Pancreas (tissue), 10 donors: Measurements from ENCODE around the gene CACUL1. TPM values are rescaled to one million over a fixed set of nuclear protein-coding genes. Genes with fewer than 3 reads are reported as not detected.

Experiments
- ATAC-seq, 4 donors: fragments of 200-7000 bp; cut with Tn5 transposase; one replicate each; pipeline versions ENCODE4 v1.8.0 to v1.9.1; 2020; ENCODE audit warnings: mild to moderate bottlenecking in 4 of 4, moderate library complexity in 4 of 4
- DNase-seq, 6 donors: peaks; one replicate each; pipeline ENCODE4 v3.0.0-alpha.2; 2020
- FAIRE-seq: peaks from 2 replicates; lab custom pipeline; 2012; peaks lifted over from hg19 to GRCh38; lab: Jason Lieb, UNC
- H3K27ac ChIP-seq, 4 donors: fragments of 200-600 bp; sonication (generic); 1 replicate in 3 of 4; 2 replicates in 1 of 4; pipeline versions ENCODE4 v1.5.0 to v1.8.0; 2020
- H3K27me3 ChIP-seq, 4 donors: fragments of 200-600 bp; one replicate each; pipeline ENCODE4 v1.8.0; 2021
- H3K36me3 ChIP-seq, 3 donors: fragments of 200-600 bp; sonication (generic) in 1 of 3; one replicate each; pipeline versions ENCODE4 v1.5.0 to v1.8.0; 2020 to 2021
- H3K4me1 ChIP-seq, 3 donors: fragments of 200-600 bp; one replicate each; pipeline ENCODE4 v1.8.0; 2021
- H3K4me3 ChIP-seq, 4 donors: fragments of 200-600 bp; sonication (generic) in 2 of 4; one replicate each; pipeline versions ENCODE4 v1.5.0 to v1.8.0; 2020 to 2021
- H3K9me3 ChIP-seq, 4 donors: fragments of 200-600 bp; one replicate each; pipeline ENCODE4 v1.8.0; 2021
- CTCF ChIP-seq, 4 donors: fragments of 200-600 bp; sonication (generic) in 3 of 4; IDR thresholded peaks; one replicate each; pipeline versions ENCODE4 v1.5.0 to v1.8.0; 2021; ENCODE audit warnings: antibody characterized with exemption in 4 of 4
- WGBS, 2 donors: extraction: QIAGEN DNeasy Blood & Tissue Kit; methylation state at CpG; one replicate each; pipeline ENCODE4 v1.1.7; 2013; 5-methylcytosine and 5-hydroxymethylcytosine counted together
- intact Hi-C, 3 donors: fragments of 100-400 bp; cut with DNase I; formaldehyde crosslinking; loops; one replicate each; pipeline versions ENCODE4 v1.11.1 to v1.14.2; 2022
- polyA plus RNA-seq, 2 donors: library from polyadenylated mRNA; stranded (reverse); fragments of 200-250 nt; gene quantifications; one replicate each; pipeline ENCODE4 v1.2.3, GENCODE V29; 2013
- total RNA-seq, 6 donors: library from RNA; stranded (reverse); fragmentation: NEBNext Ultra II Directional in 4 of 6; extraction: Animal tissue kit (Norgen Biotek cat#: 25700) in 4 of 6; gene quantifications; one replicate each; pipeline versions ENCODE4 v1.2.1 to v1.2.4, GENCODE V29; 2021 to 2023
- donor health status: healthy with polysubstance abuse.
- donor health status: DM: no; HTN: no; CAD: no; lungs with moderate emphysema.
- donor health status: DM: no; HTN: no; CAD: no.
- donor health status: control.
- donor health status: control.
- donor health status: Bipolar disorder and iron deficiency.
- donor health status: DM: yes; HTN: yes; CAD: no.
- donor health status: DM: no; HTN: no; CAD: no.
- donor health status: DM: no; HTN: no; CAD: no.
- donor health status: DM: yes; HTN: yes; CAD: no.

Gene CACUL1
- total and polyA plus RNA-seq, 8 donors: 3.1 to 28.3 (median 16.2) TPM

- Histone ChIP-seq H3K27ac (peak overlapping the region in 2 of 4 donors; percentile 59 to 61), H3K27me3 (no peaks in the 10 kb centered on the region), H3K36me3 (no peaks in the 10 kb centered on the region), H3K4me1 (peaks cover 25 to 60% (median 30%) of the 10 kb centered on the region in 3 donors), H3K9me3 (no peaks in the 10 kb centered on the region), H3K4me3 (no peak overlapping the region)
- ATAC-seq (peak; percentile 32 to 71 (median 56)), DNase-seq (no peak), FAIRE-seq (no peak)
- intact Hi-C loops: no loop called here
- TF ChIP-seq CTCF (IDR thresholded peaks at IDR 0.05): no peak
- WGBS, 2 donors: 19 to 24% methylated on average over 7 of the region's 7 CpGs
These were observed 23.9 kb downstream of the CACUL1 start for GRCh38 chr10:118730756-118731456.

GRCh38 chr10:118729641-118730258 lies 25.0 kb downstream of the CACUL1 start:
- FAIRE-seq: no peak
- no peak for TF ChIP-seq CTCF (IDR thresholded peaks at IDR 0.05)

GRCh38 chr10:118729200-118729599 lies 25.6 kb downstream of the CACUL1 start:
- FAIRE-seq (no peak), ATAC-seq (no peak), DNase-seq (no peak)
- WGBS, 2 donors: 13 to 17% methylated on average over 3 of the region's 3 CpGs
- H3K27ac ChIP-seq: peak overlapping the region in 3 of 4 donors; percentile 3 to 61 (median 59)
- no peak overlapping the region for H3K4me3 ChIP-seq
- TF ChIP-seq CTCF (IDR thresholded peaks at IDR 0.05): no peak
- no peaks in the 10 kb centered on the region for H3K9me3 ChIP-seq
- H3K4me1 ChIP-seq: peaks cover 26 to 50% (median 34%) of the 10 kb centered on the region in 3 donors
- no peaks in the 10 kb centered on the region for H3K36me3 ChIP-seq
- H3K27me3 ChIP-seq: no peaks in the 10 kb centered on the region
- intact Hi-C loops: no loop called here

More at GRCh38 chr10:118729641-118730258, 25.0 kb downstream of the CACUL1 start:
- no peaks in the 10 kb centered on the region for H3K9me3 ChIP-seq
- no peak overlapping the region for H3K4me3 ChIP-seq
- peak overlapping the region in 3 of 4 donors; percentile 3 to 61 (median 59) for H3K27ac ChIP-seq
- no peak for DNase-seq
- 32 to 48% methylated on average over 2 of the region's 2 CpGs for WGBS, 2 donors
- intact Hi-C loops: no loop called here
- peaks cover 28 to 56% (median 34%) of the 10 kb centered on the region in 3 donors for H3K4me1 ChIP-seq
- no peaks in the 10 kb centered on the region for H3K27me3 ChIP-seq
- ATAC-seq: peak; percentile 58 to 84 (median 76)
- no peaks in the 10 kb centered on the region for H3K36me3 ChIP-seq

- intact Hi-C loops: no loop called here
- no peak for TF ChIP-seq CTCF (IDR thresholded peaks at IDR 0.05)
- peak overlapping the region in 1 of 4 donors; percentile 44 for H3K27ac ChIP-seq
These were observed 28.8 kb downstream of the CACUL1 start for GRCh38 chr10:118725886-118726500.

More at GRCh38 chr10:118725886-118726500, 28.8 kb downstream of the CACUL1 start:
- Histone ChIP-seq H3K4me3 (no peak overlapping the region), H3K4me1 (peaks cover 25 to 38% (median 26%) of the 10 kb centered on the region in 3 donors), H3K27me3 (no peaks in the 10 kb centered on the region), H3K9me3 (no peaks in the 10 kb centered on the region), H3K36me3 (no peaks in the 10 kb centered on the region)
- WGBS, 2 donors: 7 to 8% methylated on average over 4 of the region's 4 CpGs
- FAIRE-seq: no peak
- no peak for DNase-seq
- ATAC-seq: peak in 3 of 4 donors; percentile 49 to 59 (median 58)
